Peyer's patch (tissue), 4 donors: ENCODE results near the gene SLC7A10.

Experiments
- CTCF ChIP-seq, 6 experiments: fragments of 450-650 bp in 4 of 6; fragments of 200-600 bp in 2 of 6; sonication (generic) in 1 of 6; IDR thresholded peaks; one replicate each; pipeline ENCODE4 v1.5.1; 2017 to 2019; ENCODE audit warnings: antibody characterized with exemption in 6 of 6, mild to moderate bottlenecking in 3 of 6, moderate library complexity in 1 of 6
- POLR2A ChIP-seq, 2 donors: fragments of 450-650 bp; IDR thresholded peaks; one replicate each; pipeline ENCODE4 v1.5.1; 2017; ENCODE audit warnings: antibody characterized with exemption in 2 of 2, mild to moderate bottlenecking in 2 of 2, moderate library complexity in 2 of 2

DNA sequence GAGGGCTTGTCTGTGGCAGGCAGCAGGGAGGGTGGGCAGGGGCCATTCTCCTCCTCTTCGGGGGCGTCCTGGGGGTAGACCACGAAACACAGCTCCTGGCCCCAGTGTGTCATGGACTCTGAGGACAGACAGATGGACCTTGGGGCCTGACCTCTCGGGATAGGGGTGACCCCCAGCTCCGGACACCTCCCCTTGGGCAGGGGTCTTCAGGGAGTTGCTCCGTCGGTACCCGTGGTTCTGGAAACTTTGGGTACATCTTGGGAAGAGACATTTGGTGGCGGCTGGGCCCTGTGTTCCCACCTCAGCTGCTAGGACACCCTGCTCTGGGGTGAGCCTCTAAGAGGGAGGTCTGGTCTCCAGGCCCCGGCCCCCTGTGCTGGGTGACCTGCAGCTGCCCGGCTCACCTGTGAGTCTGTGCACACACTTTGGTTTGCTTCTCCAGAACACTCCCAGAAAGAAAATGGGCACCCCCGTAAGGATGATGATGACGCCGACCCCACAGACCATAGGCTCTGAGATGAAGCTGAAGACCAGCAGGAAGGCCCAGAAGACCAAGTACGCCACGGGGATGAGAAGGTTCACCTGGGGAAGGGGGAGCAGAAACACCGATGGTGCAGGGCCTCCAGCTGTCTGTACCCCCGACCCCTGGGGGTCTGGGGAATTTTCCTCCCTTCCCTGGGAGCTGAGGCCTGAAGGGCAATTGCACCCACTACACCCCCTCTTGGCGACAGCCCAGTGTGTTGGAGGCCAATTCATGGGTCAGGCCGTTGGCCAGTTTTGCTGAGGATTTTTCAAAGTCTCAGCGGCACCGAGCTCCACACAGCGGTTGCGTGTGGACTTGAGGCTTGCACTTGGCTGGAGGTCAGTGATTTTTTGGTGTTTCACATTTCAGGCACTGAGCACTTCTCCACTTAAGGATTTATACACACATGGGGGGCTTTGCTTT is 16.5 kb downstream of the SLC7A10 start:
- no peak for TF ChIP-seq CTCF (IDR thresholded peaks at IDR 0.05)
- no peak for TF ChIP-seq POLR2A (IDR thresholded peaks at IDR 0.05)
